ENCODE data around the gene SOD2. TPM values are rescaled to one million over a fixed set of nuclear protein-coding genes. Genes with fewer than 3 reads are reported as not detected.
"Not testable (repeated sequence)": the region's sequence is repeated elsewhere in the genome, so short reads cannot be mapped to it uniquely, and the experiment has no call there.

The SOD2 gene
- 274 and 891 TPM in 2 replicates for total RNA-seq

DNA sequence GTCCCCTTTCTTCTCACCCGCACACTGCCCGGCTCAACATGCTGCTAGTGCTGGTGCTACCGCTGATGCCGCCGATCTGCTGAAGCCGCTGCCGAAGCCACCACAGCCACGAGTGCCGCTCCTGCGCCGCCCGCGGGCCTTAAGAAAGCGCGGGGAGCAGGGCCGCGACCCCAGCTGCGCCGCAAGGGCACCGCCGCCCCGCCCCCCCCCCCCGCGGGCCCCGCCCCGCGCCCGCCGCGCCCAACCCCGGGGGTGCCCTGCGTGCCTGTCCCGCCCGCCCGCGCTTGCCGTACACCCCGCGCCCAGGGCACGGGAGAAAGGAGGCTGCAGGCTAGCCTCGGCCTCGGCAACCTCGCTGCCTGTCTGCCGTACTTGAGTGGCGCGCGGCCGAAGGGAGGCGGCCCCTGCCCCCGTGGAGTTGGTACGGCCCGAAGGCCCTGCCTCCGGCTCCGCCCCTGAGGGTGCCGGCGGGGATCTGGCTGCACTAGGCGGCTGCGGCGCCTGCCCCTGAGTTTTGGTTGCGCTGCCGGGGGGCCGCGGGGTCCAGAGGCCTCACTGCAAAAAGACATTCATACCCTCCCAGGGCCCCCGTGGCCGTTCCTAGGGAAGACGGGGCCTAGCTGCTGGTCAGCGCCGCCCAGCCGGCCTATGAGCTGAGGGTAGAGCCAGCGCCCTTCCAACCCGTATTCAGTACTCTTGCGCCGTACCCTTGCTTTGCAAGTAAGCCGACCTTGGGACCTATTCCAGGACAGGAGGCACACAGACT is at the start of gene SOD2:
Gene SOD2, minus strand, starts transcription at position 114 of the 766 bp plus-strand sequence. Its CDS starts 74 bp downstream, at position 40.
- DNase-seq = peak; percentile 89

DNA sequence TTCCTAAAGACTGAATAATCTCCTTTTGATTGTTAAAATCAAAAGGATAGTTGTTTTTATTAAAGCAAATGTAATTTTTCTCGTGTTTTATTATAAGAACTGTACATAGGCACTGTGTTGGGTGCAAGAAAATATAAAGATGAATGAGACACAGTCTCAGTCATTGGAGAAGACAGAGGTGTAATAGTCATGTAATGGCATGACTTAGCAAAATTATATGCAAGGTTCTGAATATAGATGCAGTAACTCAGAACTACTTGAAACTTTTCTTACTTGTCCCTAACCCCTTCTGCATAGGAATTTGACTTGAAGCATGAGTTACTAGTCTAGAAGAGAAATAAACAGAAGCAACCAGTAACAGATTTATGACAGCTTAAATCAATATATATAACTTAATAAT is 49.1 kb upstream of the SOD2 start:
- no peak for DNase-seq

DNA sequence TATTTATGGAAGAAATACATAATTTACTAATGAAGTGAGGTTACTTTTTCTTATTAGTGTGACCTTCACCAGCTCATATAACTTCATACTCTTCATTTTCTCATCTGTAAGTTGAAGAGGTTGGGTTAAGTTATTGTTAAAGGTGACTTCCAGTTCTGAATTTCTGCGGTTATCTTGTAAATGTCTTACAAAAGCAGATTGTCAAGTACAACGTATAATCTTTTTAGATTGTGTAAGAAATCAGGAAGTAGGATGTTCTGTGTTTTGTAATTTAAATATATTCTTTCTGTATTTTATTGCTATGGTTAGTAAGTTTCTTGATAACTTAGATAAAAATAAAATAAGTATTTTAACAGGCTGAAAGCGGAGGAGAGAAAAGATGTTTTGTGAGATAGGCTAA is 46.3 kb upstream of the SOD2 start:
- DNase-seq = no peak

DNA sequence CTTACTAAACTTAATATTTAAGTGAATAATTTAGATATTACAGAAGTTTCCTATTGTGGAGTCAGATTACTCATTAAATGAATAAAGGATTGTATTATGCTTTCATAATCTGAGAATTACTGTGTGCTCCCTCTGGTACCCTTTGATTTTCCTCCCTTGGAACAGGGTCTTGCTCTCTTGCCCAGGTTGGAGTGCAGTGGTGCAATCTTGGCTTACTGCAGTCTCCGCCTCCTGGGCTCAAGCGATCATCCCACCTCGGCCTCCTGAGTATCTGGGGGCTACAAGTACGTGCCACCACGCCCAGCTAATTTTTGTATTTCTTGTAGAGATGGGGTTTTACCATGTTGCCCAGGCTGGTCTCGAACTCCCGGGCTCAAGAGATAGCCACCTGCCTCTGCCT is 43.9 kb upstream of the SOD2 start:
- DNase-seq = no peak

DNA sequence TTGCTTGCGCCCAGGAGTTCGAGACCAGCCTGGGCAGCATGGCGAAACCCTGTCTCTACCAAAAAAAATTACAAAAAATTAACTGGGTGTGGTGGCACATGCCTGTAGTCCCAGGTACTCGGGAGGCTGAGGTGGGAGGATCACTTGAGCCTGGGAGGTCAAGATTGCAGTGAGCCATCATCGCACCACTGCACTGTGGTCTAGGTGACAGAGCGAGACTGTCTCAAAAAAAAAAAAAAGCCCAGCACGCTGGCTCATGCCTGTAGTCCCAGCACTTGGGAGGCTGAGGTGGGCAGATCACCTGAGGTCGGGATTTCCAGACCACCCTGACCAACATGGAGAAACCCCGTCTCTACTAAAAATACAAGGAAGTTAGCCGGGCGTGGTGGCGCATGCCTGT is 40.4 kb upstream of the SOD2 start:
- DNase-seq = not testable (repeated sequence)

DNA sequence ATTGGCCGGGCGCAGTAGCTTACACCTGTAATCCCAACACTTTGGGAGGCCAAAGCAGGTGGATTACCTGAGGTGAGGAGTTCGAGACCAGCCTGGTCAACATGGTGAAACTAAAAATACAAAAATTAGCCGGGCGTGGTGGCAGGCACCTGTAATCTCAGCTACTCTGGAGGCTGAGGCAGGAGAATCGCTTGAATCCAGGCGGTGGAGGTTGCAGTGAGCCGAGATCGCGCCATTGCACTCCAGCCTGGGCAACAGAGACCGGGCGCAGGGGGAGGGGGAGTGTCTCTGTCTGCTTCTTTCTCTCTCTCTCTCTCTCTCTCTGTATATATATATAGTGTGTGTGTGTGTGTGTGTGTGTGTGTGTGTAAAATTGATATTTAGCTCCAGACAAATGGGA is 39.5 kb upstream of the SOD2 start:
- DNase-seq = not testable (repeated sequence)

DNA sequence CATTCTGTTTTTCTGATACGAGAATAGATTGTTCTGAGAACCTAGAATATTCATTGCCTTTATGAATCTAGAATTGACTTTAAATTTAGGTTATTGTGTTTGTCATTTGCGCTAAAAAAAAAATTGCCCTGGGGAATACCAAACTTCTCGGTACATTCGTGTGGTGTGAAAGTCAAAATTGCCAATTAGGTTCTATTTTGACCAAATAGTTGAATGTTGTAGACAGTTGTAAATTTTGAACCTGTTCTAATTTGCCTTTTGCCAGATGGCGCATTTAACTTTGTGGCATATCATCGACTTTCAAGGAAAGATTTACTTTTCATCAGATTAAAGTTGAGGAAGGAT is 37.3 kb upstream of the SOD2 start:
- no peak for DNase-seq

DNA sequence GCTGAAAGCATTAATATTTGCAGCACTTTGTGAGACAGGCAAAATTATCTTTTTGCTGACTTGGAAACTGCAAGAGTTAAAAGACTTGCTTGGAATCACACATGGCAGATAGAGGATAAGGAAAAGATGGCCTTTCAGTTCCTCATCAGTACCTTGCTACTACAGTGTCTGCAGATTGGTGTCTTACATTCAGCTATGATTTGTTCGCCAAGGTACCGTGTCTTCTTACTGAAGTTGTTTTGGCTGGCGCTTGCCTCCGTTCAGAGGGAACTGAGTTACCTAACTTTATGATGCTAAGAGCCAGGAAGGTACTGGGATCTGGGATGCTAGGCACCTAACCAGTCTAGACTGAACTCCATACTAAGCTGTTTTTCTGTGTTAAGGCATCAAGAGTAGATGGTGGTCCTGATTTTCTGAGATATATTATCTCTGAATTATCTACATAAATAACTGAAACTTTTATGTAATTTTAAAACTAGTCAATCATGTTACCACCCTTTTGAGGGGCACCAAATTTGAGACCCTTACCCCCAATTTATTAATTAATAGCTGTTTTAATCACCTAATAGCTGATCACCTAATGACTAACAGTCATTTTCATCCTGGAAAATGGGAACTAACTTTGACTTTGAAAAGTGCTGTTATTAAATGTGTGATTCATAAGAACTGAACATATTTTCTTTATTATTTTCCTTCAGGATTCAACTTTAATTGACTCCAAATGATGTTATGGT is 36.7 kb upstream of the SOD2 start:
- DNase-seq = peak; percentile 22

DNA sequence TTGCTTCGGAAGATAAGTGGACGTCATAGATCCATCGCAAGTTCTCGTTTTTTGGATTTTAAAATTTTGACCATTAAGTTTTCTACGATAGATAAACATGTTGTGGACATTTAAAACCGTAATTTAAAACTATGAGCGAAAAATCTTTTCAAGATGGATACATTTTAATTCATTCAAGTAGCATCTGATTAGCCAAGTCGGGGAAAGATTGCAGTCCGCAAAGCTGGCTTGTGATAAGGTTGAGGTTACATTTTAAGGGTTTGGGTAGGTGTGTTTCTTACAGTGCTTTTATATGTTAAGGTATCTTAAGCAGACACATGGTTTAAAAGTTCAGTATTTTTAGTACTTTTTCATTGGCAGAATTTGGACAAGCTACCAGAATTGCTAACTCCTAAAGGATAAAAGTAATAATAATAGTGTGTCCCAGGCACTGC is 35.5 kb upstream of the SOD2 start:
- DNase-seq = peak; percentile 38

DNA sequence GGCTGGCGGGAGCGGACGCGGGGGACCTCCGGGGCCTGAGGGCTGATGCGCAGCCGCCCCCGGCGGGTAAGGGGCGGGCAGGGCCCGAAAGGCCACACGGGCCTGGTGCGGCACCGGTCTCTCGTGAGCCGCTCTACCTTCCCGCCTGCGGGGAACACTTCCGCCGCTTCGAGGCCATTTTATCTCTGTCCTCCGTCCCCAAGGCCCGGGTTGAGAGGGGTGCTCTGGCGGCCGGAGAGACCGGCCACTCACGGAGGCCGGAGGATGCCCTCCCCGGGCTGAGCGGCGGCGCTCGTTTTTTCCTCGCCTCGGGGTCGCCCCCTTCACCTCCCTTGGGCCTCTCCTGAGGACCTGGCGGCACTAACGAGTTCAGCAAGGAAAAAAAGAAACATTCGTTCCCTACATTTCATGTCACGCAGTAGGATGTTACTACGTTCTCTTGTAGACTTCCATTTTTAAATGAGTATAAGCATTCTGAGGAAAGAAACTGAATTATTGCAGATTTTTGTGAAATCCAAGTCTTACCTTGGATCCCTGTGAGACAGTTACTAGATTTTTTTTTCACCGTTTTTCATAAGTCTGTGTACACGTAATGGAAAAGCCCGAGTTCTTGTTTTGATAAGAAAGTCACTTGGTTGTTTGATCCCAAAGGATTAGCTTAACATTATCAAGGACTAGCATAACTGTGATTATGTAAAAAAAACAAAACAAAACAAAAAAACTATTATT is 34.8 kb upstream of the SOD2 start:
- DNase-seq = peak; percentile 56

DNA sequence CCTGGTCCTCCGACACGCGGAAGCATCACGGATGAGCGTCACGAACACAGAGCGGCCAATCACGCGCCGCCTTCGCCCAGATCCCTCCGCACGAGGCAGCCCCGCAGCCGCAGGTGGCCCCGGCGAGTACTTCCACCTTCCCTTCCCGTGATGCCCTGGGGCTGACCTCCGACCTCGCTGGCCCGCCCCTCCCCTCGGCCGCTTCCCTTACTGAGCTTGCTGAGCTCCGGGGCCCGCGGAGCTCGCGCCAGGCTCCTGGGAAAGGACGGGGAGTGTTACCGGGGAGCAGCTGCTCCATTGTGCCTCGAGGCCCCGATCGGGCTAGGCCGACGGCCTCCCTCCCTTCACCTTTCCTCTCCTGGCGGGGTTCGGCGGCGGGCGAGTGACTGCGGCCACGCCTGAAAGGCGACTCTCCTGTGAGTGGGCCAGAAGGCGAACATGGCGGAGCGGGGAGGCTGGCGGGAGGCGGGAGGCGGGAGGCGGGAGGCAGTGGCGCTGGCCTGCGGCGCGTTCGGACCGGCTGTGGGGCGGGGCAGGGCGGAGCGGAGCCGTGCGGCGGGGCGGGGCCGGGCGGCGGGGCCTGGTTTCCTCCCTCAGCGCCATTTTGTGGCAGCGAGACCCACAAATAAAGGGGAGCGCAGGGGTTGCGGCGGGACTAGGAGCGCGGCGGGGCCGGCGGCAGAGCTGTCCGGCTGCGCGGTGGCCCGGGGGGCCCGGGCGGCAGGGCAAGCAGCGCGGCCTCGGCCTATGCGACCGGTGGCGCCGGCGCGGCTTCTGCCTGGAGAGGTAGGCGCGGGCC is 34.1 kb upstream of the SOD2 start, which contains the start of gene WTAP:
Gene WTAP, plus strand, starts transcription at position 589 of the 799 bp plus-strand sequence. CDS start 8,760 bp downstream, outside the sequence.
- DNase-seq = peak; percentile 98

DNA sequence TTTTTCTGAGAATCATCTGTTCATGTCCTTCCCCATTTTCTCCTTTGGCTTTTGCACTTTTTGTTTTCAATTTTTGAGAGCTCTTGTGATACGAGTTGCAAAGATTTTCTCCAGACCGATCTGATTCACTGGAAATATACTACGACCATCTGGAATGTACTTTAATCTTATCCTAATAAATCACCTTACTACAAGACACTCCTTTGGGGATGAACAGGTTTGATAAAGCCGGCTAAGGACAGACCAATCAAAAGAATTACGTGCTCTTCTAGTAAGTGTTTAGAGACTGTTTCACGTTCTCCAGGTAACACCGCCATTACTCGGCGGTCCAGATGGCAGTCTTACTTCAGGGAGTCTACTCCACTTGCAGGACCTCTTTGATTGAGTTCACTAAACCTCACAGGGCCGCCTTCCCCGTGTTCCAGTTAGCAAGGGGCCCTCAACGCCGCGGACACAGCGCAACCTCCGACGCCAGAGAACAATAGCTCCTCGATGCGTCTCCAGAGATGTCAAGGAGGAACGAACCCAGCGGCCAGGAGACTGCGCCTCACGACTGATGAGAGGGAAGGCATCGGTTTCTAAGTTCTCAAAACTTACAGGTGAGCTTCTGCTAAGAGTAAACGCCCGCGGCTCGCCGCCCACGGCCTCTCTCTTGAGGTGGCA is 33.3 kb upstream of the SOD2 start:
- peak; percentile 15 for DNase-seq

DNA sequence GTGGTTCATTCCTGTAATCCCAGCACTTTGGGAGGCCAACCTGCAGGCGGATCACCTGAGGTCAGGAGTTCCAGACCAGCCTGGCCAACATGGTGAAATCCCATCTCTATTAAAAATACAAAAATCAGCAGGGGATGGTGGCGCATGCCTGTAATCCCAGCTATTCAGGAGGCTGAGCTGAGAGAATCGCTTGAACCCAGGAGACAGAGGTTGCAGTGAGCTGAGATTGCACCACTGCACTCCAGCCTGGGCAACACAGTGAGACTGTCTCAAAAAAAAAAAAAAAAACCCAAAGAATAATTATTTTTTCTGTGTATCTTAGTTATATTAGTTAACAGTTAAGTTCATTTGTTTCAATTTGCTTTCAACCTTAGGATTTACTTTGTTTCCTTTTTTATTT is 32.2 kb upstream of the SOD2 start:
- DNase-seq = not testable (repeated sequence)

DNA sequence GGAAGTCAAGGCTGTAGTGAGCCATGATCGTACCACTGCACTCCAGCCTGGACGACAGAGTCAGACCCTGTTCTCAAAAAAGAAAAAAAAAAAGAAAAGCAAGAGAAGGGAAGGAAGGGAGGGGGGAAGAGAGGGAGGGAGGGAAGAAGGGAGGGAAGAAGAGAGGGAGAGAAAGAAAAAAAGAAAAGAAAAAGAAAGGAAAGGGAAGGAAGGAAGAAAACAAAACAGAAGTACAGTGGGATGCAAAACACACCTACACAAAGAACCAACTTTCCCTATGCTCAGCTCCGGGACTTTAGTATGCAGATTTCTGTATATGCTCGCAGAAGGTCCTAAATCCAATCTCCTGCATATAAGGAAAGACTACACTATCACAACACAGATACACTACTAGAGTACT is 31.7 kb upstream of the SOD2 start:
- no peak for DNase-seq

DNA sequence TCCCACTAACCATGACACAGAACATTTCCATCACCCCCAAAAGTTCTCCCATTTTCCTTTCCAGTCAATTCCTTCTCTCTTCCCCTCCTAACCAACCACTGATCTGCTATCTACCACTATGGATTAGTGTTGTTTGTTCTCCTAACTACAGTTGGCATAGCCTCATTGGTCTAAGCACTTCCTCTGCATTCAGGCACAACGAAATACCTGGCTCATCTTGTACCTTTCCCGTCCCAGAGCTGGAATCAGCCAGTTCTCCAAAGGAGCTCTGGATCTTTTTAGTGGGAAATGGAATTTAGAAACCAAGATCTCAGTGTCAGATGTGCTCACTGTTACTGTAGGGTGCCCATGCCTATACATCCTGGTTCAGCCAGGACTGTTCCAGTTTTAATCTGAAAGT is 30.2 kb upstream of the SOD2 start:
- no peak for DNase-seq

DNA sequence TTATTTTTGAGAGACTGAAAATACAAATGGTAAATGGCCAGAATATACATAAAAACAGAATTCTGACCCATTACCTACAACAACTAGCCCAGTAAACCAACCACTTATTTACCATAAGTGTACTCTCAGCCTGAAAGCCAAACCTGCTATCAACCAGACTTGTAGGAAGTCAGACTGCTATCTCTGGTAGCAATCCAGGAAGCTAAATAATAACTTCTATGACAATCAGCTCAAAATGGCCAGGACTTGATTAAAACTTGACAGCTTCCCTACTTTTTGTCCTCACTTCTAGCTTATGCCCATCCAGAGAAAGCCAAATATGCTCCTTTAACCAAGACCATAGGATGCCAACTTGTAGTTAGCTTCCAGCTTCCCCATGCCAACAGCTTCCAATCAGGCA is 29.6 kb upstream of the SOD2 start:
- DNase-seq = no peak

DNA sequence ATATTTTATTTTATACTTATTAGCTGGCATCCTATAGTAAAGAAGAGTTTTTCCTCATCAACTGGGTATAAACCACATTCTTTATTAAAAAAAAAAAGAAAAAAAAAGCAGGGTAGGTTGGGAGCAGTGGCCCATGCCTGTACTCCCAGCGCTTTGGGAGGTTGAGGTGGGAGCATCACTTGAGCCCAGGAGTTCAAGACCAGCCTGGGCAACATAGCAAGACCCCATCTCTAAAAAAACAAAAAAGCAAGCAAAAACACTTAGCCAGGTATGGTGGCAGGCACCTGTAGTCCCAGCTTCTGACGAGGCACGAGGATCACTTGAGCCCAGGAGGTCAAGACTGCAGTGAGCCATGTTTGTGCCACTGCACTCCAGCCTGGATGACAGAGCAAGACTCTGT is 28.9 kb upstream of the SOD2 start:
- DNase-seq = not testable (repeated sequence)

DNA sequence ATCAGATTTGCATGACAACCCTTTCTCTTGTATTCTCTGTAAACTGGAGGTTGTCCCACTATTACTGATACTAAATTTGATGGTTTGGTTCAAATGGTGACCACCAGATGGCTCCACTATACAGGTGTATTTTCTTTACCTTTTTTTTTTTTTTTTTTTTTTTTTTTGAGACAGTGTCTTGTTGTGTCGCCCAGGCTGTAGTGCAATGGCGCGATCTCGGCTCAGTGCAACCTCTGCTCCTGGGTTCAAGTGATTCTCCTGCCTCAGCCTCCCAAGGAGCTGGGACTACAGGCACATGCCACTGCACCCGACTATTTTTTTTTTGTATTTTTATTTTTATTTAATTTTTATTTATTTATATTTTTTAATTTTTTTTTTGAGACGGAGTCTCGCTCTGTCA is 27.7 kb upstream of the SOD2 start:
- peak; percentile 55 for DNase-seq

DNA sequence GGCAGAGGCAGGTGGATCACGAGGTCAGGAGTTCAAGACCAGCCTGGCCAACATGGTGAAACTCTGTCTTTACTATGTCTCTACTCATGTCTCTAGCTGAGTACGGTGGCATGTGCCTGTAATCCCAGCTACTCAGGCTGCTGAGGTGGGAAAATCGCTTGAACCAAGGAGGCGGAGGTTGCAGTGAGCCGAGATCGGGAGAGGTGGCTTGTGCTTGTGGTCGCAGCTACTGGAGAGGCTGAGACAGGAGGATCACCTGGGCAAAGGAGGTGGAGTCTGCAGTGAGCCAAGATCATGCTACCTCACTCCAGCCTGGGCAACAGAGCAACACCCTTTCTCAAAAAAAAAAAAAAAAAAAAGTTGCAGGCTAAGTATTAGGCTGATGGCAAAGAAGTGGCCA is 26.2 kb upstream of the SOD2 start:
- no peak for DNase-seq

DNA sequence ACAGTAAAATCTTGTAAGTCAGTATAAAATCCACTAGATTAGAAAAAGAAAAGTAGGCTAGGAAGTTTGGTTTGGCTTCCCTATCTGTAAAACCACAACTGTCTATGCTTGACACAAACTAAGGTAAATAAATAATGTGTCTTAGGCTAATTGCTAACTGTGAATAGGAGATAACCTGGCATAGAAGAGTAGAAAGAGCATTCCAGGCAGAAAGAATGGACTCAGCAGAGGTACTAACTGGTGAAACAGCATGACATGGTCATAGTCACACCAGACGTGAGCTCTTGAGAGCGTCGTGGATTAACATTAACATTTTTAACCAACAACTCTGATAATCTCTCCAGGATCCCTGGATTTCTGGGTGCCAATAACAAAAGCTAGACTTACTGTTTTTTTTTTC is 25.6 kb upstream of the SOD2 start:
- DNase-seq = no peak

DNA sequence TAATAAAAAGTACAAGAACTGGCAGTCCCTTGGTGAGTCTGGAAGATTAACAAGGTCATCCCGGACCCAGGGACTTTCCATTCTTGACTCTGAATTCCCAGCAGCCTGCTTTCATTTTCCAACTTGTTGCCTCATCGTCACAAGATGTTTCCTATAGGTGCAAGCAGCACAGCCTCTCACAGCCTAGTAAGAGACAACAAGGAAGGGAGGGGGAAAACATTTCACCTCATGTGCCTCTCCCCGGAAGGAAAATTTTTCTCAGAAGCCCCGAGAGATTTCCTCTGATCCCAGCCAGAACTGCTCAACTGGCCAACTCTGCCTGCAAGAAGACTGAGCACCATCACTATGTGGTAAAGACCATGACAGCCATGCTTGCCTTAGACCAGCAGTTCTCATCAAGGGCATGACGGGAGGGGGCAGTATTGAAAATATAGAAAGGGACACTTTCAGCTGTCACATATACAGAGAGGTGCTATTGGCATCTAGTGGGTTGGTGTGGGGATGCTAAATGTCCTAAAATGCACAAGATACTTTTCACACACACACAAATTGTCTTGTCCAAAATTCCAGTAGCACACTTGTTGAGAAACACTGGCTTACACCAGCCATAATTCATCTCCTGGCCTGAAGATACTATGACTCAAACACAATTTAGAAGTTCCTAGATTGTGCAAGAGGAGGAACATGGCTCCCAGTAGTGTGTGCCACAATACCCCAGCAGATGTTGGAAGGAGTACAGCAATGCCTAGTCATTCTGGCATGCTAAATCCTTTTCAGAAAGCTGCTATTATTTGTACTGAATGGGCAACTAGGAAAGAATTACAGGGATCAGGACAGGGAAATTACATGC is 23.4 kb upstream of the SOD2 start:
- peak; percentile 67 for DNase-seq

All from dermis blood vessel endothelial cell (primary cell).